SJCRH30 (cell line): ENCODE data around the gene PLEKHH1. TPM values are rescaled to one million over a fixed set of nuclear protein-coding genes. Genes with fewer than 3 reads are reported as not detected.
"Not testable (repeated sequence)": the region's sequence is repeated elsewhere in the genome, so short reads cannot be mapped to it uniquely, and the experiment has no call there.

ENCODE experiments used
- DNase-seq, 2 experiments: peaks; one replicate each; pipeline ENCODE4 v3.0.0-alpha.2; 2015 to 2020
- H3K27ac ChIP-seq: fragments of 250-450 bp; sonication (Bioruptor Pico); 2 replicates; pipeline ENCODE4 v1.5.1; 2020; ENCODE audit warnings: mild to moderate bottlenecking, moderate library complexity
- H3K27me3 ChIP-seq: fragments of 250-450 bp; sonication (Bioruptor Pico); 2 replicates; pipeline ENCODE4 v1.5.1; 2020; ENCODE audit warnings: mild to moderate bottlenecking, moderate library complexity
- H3K36me3 ChIP-seq: fragments of 250-450 bp; sonication (Bioruptor Pico); 2 replicates; pipeline ENCODE4 v1.5.1; 2020; ENCODE audit warnings: mild to moderate bottlenecking, moderate library complexity
- H3K4me1 ChIP-seq: fragments of 250-450 bp; sonication (Bioruptor Pico); 2 replicates; pipeline ENCODE4 v1.5.1; 2020; ENCODE audit warnings: mild to moderate bottlenecking, moderate library complexity
- H3K4me3 ChIP-seq: fragments of 250-450 bp; sonication (Bioruptor Pico); 2 replicates; pipeline ENCODE4 v1.5.1; 2020; ENCODE audit warnings: mild to moderate bottlenecking, moderate library complexity
- H3K9me3 ChIP-seq: fragments of 250-450 bp; sonication (Bioruptor Pico); replicated peaks from 2 replicates; pipeline ENCODE4 v1.5.1; 2020; ENCODE audit warnings: mild to moderate bottlenecking, moderate library complexity
- total RNA-seq: library from RNA; depleted of rRNA; stranded (reverse); fragments of >200 nt; shearing (Covaris generic); gene quantifications from 2 replicates; pipeline ENCODE4 v1.2.3, GENCODE V29; 2014

PLEKHH1 gene
- total RNA-seq, 1 experiment from 2014 or later = 0.75 TPM

GRCh38 chr14:67584978-67585377, 51.9 kb downstream of the PLEKHH1 start:
- no peak for DNase-seq

GRCh38 chr14:67586369-67586768, 53.3 kb downstream of the PLEKHH1 start:
- no peaks in the 10 kb centered on the region for H3K36me3 ChIP-seq

More at GRCh38 chr14:67584978-67585377, 51.9 kb downstream of the PLEKHH1 start:
- no peaks in the 10 kb centered on the region for H3K36me3 ChIP-seq
- H3K27ac ChIP-seq = no peak overlapping the region
- H3K4me3 ChIP-seq = no peak overlapping the region
- no peaks in the 10 kb centered on the region for H3K27me3 ChIP-seq
- peaks cover 4% of the 10 kb centered on the region; the same call in 1 of the 2 replicates for H3K4me1 ChIP-seq
- no peaks in the 10 kb centered on the region for H3K9me3 ChIP-seq

GRCh38 chr14:67589204-67589770, 56.2 kb downstream of the PLEKHH1 start:
- Histone ChIP-seq H3K4me1 (peaks cover 2% of the 10 kb centered on the region; the same call in 1 of the 2 replicates), H3K27me3 (no peaks in the 10 kb centered on the region), H3K4me3 (no peak overlapping the region), H3K9me3 (no peaks in the 10 kb centered on the region), H3K27ac (no peak overlapping the region), H3K36me3 (no peaks in the 10 kb centered on the region)
- no peak for DNase-seq

More at GRCh38 chr14:67586369-67586768, 53.3 kb downstream of the PLEKHH1 start:
- Histone ChIP-seq H3K27me3 (no peaks in the 10 kb centered on the region), H3K4me1 (peaks cover 4% of the 10 kb centered on the region; the same call in 1 of the 2 replicates), H3K4me3 (no peak overlapping the region), H3K9me3 (no peaks in the 10 kb centered on the region), H3K27ac (no peak overlapping the region)
- DNase-seq = no peak

DNA sequence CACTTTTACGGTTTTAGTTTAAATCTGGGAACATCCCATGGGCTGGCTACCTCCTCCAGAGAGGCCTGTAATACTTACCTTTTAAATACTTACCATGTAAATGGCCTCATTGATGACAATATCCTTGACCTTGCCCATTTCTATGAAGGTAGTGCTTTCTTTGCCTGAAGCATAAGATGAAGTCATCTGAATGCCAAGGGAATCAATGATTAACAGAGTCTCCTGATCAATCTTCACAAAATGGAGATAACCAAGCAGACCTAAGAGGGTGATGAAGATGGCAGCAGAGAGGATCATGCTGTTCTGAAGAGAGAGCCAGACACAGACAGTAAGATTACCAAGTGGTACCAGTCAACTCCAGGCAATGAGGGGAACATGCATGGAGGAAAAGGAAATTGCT, 60.6 kb downstream of the PLEKHH1 start:
- not testable (repeated sequence) for H3K36me3 ChIP-seq, H3K27ac ChIP-seq, H3K4me3 ChIP-seq, H3K4me1 ChIP-seq, DNase-seq, H3K9me3 ChIP-seq, H3K27me3 ChIP-seq

DNA sequence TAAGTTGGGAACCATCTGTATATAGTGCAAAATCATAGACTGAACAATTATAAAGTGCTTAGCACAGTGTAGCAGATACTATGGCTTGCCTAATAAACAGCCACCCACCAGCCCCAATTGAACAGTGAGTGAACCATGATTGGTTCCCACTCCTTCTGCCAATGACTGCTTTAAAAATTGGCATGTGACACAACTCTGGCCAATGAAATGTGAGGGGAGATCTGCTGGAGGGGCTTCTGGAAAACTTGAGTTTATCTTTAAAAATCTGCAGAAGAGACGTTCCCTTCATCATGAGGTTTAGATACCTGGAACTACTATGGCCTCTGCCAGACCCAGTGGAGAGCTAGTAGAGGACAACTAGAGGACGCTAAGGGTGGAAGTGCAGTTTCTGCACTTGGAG, 62.3 kb downstream of the PLEKHH1 start:
- no peaks in the 10 kb centered on the region for H3K9me3 ChIP-seq
- no peaks in the 10 kb centered on the region for H3K27me3 ChIP-seq
- no peaks in the 10 kb centered on the region for H3K36me3 ChIP-seq
- no peak overlapping the region for H3K27ac ChIP-seq
- DNase-seq = no peak
- H3K4me1 ChIP-seq = no peaks in the 10 kb centered on the region; the same call in 1 of the 2 replicates
- no peak overlapping the region for H3K4me3 ChIP-seq

GRCh38 chr14:67599698-67600561, 66.8 kb downstream of the PLEKHH1 start, which contains the start of gene PIGH:
TSS of gene PIGH (minus strand) at chr14:67600268. CDS start at chr14:67600203, 65 bp downstream.
- H3K4me1 ChIP-seq = no peaks in the 10 kb centered on the region; the same call in 1 of the 2 replicates
- H3K4me3 ChIP-seq = peak within 1 kb of the TSS; percentile 81
- H3K27ac ChIP-seq = peak within 1 kb of the TSS; percentile 13; the same call in 1 of the 2 replicates
- H3K36me3 ChIP-seq = no peaks in the 10 kb centered on the region
- H3K9me3 ChIP-seq = no peaks in the 10 kb centered on the region
- DNase-seq = peak; percentile 85 to 87
- no peaks in the 10 kb centered on the region for H3K27me3 ChIP-seq

DNA sequence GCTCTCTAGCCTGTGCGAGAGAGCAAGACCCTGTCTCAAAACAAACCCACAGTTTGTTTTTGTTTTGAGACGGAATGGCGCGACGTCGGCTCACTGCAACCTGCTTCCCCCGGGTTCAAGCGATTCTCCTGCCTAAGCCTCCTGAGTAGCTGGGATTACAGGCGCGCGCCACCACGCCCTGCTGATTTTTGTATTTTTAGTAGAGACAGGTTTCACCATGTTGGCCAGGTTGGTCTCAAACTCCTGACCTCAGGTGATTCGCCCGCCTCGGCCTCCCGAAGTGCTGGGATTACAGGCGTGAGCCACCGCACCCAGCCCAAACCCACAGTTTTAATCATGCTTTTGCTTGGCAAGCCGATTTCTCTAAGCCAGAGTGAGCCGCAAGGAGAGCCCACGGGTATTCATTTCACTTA, 67.5 kb downstream of the PLEKHH1 start:
- H3K27me3 ChIP-seq, DNase-seq, H3K4me1 ChIP-seq, H3K36me3 ChIP-seq, H3K9me3 ChIP-seq: not testable (repeated sequence)
- Histone ChIP-seq H3K4me3 (peak overlapping the region; percentile 81), H3K27ac (peak overlapping the region; percentile 13; the same call in 1 of the 2 replicates)

DNA sequence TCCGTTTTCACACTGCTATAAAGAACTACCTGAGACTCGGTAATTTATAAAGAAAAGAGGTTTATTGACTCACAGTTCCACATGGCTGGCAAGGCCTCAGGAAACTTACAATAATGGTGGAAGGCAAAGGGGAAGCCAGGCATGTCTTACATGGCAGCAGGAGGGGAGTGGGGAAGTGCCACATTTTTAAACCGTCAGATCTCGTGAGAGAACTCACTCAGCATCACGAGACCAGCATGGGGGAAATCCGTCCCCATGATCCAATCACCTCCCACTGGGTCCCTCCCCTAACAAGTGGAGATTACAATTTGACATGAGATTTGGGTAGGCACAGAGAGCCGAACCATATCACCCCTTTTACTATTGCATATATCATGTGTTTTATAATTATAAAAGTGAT, 69.0 kb downstream of the PLEKHH1 start:
- no peaks in the 10 kb centered on the region for H3K36me3 ChIP-seq
- H3K9me3 ChIP-seq = no peaks in the 10 kb centered on the region
- H3K4me1 ChIP-seq = no peaks in the 10 kb centered on the region; the same call in 1 of the 2 replicates
- no peak overlapping the region for H3K4me3 ChIP-seq
- H3K27ac ChIP-seq = no peak overlapping the region
- H3K27me3 ChIP-seq = no peaks in the 10 kb centered on the region
- no peak for DNase-seq

DNA sequence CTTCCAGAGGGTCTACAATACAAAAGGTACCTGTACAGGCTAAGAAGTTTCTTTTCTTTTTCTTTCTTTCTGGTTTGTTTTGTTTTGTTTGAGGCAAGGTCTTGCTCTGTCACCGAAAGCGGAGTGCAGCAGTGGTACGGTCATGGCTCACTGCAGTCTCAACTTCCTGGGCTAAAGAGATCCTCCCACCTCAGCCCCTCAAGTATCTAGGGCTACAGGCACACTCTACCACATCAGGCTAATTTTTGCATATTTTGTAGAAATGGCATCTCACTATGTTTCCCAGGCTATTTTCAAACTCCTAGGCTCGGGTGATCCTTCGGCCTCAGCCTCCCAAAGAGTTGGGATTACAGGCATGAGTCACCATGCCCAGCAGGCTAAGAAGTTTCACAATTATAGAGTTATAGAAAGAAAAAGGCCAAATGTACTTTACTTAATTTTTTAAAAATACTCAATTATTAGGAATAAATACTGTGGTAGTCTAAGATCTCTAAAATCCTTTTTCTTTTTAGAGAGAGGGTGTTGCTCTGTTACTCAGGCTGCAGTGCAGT, 70.0 kb downstream of the PLEKHH1 start:
- Histone ChIP-seq H3K27ac (no peak overlapping the region), H3K4me3 (no peak overlapping the region)

DNA sequence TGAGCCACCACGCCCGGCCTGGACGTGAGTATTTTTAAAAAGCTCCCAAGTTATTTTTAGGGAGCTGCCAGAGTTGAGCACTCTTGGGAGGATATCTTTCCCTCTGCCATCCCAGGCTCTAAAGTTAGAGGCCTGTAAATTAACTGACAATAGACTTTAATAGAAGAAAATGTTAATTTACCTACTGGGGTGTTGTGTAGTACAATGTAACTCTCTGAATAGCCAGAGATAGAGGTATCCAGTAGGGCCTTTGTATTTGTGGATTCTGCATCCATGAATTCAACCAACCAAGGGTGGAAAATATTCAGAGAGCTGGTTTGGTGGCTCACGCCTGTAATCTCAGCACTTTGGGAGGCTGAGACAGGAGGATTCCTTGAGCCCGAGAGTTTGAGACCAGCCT, 74.6 kb downstream of the PLEKHH1 start:
- no peaks in the 10 kb centered on the region for H3K36me3 ChIP-seq
- H3K4me3 ChIP-seq = no peak overlapping the region
- no peaks in the 10 kb centered on the region for H3K27me3 ChIP-seq
- H3K9me3 ChIP-seq = no peaks in the 10 kb centered on the region
- DNase-seq = no peak
- no peak overlapping the region for H3K27ac ChIP-seq
- H3K4me1 ChIP-seq = no peaks in the 10 kb centered on the region

More for the DNA sequence above, 70.0 kb downstream of the PLEKHH1 start:
- no peak for DNase-seq
- Histone ChIP-seq H3K9me3 (no peaks in the 10 kb centered on the region), H3K4me1 (no peaks in the 10 kb centered on the region; the same call in 1 of the 2 replicates), H3K36me3 (no peaks in the 10 kb centered on the region), H3K27me3 (no peaks in the 10 kb centered on the region)

DNA sequence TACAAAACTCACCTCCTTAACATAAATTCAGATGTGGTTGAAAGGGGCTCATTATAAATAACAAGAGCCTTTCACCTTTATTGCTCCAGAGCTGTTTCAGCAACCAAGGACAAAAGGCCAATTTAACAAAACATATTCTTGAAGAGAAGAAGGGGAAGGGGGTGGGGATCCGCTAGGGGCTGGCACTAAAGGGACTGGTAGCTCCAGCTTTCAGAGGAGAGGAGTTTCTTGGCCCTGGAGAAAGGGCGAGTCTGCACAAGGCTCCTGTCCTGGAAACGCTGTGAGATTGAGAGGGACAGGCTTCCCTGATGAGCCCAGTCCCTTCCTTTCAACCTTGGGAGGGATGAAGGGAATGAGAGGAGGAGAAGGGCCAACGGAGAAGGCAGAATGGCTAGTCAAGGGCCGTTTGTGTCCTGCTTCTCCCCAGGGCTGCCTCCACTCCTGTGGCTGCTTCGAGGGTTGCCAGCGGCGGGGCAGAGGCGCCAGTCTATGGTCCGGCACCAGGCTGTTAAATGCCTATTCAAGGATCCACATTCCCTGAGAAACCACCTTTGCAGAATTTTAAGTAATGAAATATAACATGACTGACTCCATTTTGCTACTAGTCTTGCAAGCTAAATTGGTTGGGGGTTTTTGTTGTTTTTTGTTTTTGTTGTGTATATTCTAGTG, 76.7 kb downstream of the PLEKHH1 start:
- Histone ChIP-seq H3K27me3 (no peaks in the 10 kb centered on the region), H3K9me3 (no peaks in the 10 kb centered on the region), H3K36me3 (no peaks in the 10 kb centered on the region), H3K4me3 (no peak overlapping the region), H3K4me1 (no peaks in the 10 kb centered on the region), H3K27ac (no peak overlapping the region)
- no peak for DNase-seq

GRCh38 chr14:67610491-67610890, 77.4 kb downstream of the PLEKHH1 start:
- no peak for DNase-seq
- Histone ChIP-seq H3K27ac (no peak overlapping the region), H3K27me3 (no peaks in the 10 kb centered on the region), H3K4me3 (no peak overlapping the region), H3K36me3 (no peaks in the 10 kb centered on the region), H3K9me3 (no peaks in the 10 kb centered on the region), H3K4me1 (no peaks in the 10 kb centered on the region)

GRCh38 chr14:67618617-67619063, 85.5 kb downstream of the PLEKHH1 start:
- no peak overlapping the region for H3K4me3 ChIP-seq
- H3K27me3 ChIP-seq = no peaks in the 10 kb centered on the region
- H3K4me1 ChIP-seq = no peaks in the 10 kb centered on the region
- no peak overlapping the region for H3K27ac ChIP-seq
- DNase-seq = peak in 1 of 2 experiments; percentile 66
- H3K36me3 ChIP-seq = no peaks in the 10 kb centered on the region
- no peaks in the 10 kb centered on the region for H3K9me3 ChIP-seq

DNA sequence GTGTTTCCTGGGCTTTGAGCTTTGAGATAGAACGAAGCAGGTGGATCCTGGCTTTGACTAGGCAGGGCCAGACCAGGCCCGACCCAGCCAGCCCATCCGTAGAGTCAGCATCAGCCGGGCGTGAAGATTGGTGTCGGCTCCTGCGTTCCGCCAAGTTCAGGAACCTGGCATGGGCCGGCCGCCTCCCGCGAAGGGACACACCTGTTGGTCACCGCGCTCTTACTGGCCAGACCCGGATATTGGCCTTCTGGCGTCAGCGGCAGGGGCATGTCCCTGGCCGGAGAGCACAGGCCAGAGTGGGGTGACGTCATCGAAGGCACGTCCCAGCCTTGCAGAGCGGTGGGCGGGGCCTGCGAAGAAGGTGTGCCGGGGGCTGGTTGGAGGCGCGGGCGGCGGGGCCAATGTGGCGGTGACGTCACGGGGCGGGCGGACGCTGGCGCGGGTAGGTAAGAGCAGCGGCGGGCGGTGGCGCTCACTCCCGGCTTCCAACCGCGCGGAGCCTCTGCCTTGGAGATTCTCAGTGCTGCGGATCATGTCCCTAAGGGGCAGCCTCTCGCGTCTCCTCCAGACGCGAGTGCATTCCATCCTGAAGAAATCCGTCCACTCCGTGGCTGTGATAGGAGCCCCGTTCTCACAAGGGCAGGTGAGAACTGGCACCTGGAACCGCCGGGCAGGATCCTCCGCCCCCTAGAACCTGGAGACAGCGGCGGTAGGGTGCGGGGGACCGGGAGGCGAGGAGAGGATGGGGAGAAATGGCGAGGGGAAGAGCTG, 86.5 kb downstream of the PLEKHH1 start, which contains the start of gene ARG2:
Gene ARG2, plus strand, starts transcription at position 475 of the 771 bp plus-strand sequence. Its CDS starts 58 bp downstream, at position 533.
- Histone ChIP-seq H3K4me3 (peak within 1 kb of the TSS; percentile 67), H3K27ac (peak within 1 kb of the TSS; percentile 22; the same call in 1 of the 2 replicates), H3K36me3 (no peaks in the 10 kb centered on the region), H3K4me1 (no peaks in the 10 kb centered on the region), H3K9me3 (no peaks in the 10 kb centered on the region), H3K27me3 (no peaks in the 10 kb centered on the region)
- peak; percentile 89 to 93 for DNase-seq
